HG02870 (cell line): Measurements from ENCODE around the gene HUNK.

Experiments
- ATAC-seq: cut with Tn5 transposase; IDR thresholded peaks from one replicate; pipeline ENCODE4 v1.9.1; 2021; ENCODE audit warnings: mild to moderate bottlenecking, moderate library complexity; ENCODE audit not compliant: unreplicated experiment

The HUNK gene

GRCh38 chr21:31948676-31949075 lies 75.9 kb downstream of the HUNK start:
- ATAC-seq = no peak

GRCh38 chr21:31952828-31953227 lies 80.0 kb downstream of the HUNK start:
- ATAC-seq = no peak

GRCh38 chr21:31957631-31958030 lies 84.8 kb downstream of the HUNK start:
- ATAC-seq = no peak

GRCh38 chr21:31959881-31960280 lies 87.1 kb downstream of the HUNK start:
- ATAC-seq = no peak

GRCh38 chr21:31961027-31961426 lies 88.2 kb downstream of the HUNK start:
- no peak for ATAC-seq

- ATAC-seq = no peak
These were observed 88.9 kb downstream of the HUNK start for GRCh38 chr21:31961704-31962103.

- ATAC-seq = no peak
These were observed 91.9 kb downstream of the HUNK start for GRCh38 chr21:31964692-31965091.

GRCh38 chr21:31967334-31967733 lies 94.5 kb downstream of the HUNK start:
- no peak for ATAC-seq

- no peak for ATAC-seq
These were observed 99.8 kb downstream of the HUNK start for GRCh38 chr21:31972622-31973021.

GRCh38 chr21:31973402-31973944 lies 100.7 kb downstream of the HUNK start:
- ATAC-seq = no peak

GRCh38 chr21:31974454-31974985 lies 101.7 kb downstream of the HUNK start:
- no peak for ATAC-seq

GRCh38 chr21:31975491-31975890 lies 102.7 kb downstream of the HUNK start:
- ATAC-seq = no peak

- ATAC-seq = no peak
These were observed 105.0 kb downstream of the HUNK start for GRCh38 chr21:31977816-31978215.

- no peak for ATAC-seq
These were observed 110.3 kb downstream of the HUNK start for GRCh38 chr21:31983120-31983519.

- no peak for ATAC-seq
These were observed 110.7 kb downstream of the HUNK start for GRCh38 chr21:31983554-31983953.

- no peak for ATAC-seq
These were observed 112.6 kb downstream of the HUNK start for GRCh38 chr21:31985398-31985797.

GRCh38 chr21:31986035-31986856 lies 113.4 kb downstream of the HUNK start:
- no peak for ATAC-seq

- no peak for ATAC-seq
These were observed 114.9 kb downstream of the HUNK start for GRCh38 chr21:31987696-31988095.

- ATAC-seq = no peak
These were observed 115.9 kb downstream of the HUNK start for GRCh38 chr21:31988492-31989290.

- no peak for ATAC-seq
These were observed 118.8 kb downstream of the HUNK start for GRCh38 chr21:31991356-31992331.
